HG03139 (cell line): ENCODE data around the gene NPW.

Experiments
- ATAC-seq: cut with Tn5 transposase; IDR thresholded peaks from one replicate; pipeline ENCODE4 v1.9.1; 2021; ENCODE audit not compliant: unreplicated experiment

NPW gene

GRCh38 chr16:2034696-2035430, 15.3 kb downstream of the NPW start:
- no peak for ATAC-seq

- ATAC-seq, result no peak
These were observed 16.0 kb downstream of the NPW start for GRCh38 chr16:2035431-2036199.

GRCh38 chr16:2036200-2036966, 16.8 kb downstream of the NPW start:
- ATAC-seq, result no peak

DNA sequence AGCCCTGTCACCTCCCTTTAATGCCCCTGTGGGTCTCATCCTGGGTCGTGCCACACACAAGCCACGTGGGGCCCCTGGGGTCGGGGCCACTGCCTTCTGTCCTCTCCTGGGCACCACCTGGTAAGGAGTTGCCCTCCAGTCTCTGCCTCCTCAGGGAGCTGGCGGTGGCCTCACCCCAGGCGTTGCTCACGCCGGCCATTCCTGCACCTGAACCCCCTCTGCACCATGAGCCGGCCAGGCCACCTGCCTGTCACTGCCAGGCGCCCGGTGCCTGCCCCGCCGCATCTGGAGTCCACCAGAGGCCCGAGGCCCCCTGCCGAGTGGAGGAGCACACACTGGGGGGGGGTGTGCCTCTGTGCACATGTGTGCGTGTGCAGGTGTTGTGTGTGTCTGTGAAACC, 17.5 kb downstream of the NPW start:
- no peak for ATAC-seq

DNA sequence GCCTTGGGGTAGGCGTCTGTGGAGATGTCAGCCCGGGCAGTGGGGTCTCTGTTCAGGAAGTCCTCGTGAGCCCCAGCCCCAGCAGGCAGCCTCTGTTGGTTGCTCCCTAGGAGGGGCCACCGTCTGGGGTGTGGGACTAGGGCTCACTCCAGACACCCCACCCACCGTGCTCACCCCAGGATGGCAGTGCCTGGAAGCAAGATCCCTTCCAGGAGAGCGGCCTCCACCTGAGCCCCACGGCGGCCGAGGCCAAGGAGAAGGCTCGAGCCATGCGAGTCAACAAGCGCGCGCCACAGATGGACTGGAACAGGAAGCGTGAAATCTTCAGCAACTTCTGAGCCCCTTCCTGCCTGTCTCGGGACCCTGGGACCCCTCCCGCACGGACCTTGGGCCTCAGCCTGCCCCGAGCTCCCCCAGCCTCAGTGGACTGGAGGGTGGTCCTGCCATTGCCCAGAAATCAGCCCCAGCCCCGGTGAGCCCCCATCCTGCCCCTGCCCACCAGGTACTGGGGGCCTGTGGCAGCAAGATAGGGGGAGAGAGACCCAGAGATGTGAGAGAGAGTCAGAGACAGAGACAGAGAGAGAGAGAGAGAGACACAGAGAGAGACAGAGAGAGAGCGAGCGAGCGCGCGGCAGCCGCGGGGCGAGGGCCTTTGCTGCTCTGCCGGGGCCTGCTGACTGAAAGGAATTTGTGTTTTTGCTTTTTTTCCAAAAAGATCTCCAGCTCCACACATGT, 18.2 kb downstream of the NPW start:
- ATAC-seq, result no peak

- no peak for ATAC-seq
These were observed 19.0 kb downstream of the NPW start for GRCh38 chr16:2038382-2039231.

GRCh38 chr16:2039274-2040031, 19.9 kb downstream of the NPW start:
- ATAC-seq, result no peak

DNA sequence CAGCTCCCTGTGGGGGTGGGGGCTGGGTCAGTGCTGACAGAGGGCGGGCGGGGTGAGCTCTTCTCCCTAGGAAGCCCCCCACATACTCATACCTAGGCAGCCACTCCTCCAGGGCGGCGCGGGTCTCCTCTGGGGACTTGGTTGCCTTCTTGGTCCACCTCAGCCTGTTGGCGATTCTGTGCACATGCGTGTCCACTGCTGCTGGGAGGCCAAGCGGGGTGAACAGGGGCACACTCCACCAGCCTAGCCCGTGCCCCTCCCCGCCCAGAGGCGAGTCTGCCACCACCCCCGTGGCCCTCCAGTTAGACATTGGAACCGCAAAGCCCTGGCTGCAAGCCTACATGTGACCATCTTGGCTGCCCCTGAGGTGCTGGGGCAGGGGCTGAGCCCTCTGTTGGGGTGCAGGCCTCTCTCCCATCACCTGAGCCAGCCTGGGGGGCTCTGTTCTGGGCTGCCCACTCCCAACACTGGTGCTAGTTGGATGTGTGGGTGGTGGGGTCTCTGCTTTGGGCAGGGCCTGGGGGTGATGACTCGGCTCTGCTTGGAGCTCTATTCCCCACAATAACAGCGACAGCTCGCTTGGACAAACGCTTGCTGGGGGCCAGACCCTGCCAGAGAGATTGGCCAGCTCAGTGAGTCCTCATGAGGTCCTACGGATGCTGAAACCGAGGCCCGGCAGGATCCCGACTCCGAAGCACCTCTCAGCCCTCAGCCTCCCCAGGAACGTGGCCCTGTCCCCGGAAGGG, 20.6 kb downstream of the NPW start:
- ATAC-seq, result no peak

GRCh38 chr16:2040787-2041522, 21.4 kb downstream of the NPW start:
- no peak for ATAC-seq

DNA sequence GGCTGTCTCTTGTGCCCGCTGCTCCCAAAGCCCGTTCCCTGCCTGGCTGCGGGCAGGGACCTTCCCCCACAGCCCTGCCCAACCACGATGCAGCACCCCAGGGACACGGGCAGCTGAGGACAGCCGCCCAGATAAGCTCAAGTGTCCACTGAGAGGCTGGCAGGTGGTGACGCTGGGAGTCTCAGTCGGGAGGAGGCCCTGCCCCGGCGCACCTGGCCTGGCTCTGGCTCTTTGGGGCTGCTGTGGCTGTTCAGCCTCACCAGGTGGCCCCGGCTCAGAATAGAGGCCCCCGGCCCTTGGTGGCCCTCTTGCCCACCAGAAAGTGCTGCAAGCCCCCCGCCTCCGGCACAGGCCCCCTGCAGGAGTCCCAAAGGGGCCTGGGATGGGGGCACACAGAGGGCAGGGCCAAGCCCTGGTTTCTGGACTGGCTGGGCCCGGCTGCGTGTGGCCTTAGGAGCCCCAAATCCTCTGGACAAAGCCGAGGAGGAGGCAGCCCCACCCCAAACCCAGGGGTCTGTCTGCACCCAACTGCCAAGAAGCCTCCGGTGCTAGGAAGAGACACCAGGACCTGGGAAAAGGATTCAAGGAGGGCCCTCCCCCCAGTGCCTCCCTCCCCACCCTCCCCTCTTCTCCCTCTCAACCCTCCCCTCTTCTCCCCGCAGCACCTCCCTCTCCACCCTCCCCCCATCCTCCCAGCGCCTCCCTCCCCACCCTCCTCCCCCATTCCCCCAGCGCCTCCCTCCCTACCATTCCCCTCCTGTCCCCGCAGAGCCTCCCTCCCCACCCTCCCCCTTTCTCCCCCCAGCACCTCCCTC, 22.8 kb downstream of the NPW start:
- no peak for ATAC-seq

- ATAC-seq, result no peak
These were observed 23.5 kb downstream of the NPW start for GRCh38 chr16:2042986-2043666.

DNA sequence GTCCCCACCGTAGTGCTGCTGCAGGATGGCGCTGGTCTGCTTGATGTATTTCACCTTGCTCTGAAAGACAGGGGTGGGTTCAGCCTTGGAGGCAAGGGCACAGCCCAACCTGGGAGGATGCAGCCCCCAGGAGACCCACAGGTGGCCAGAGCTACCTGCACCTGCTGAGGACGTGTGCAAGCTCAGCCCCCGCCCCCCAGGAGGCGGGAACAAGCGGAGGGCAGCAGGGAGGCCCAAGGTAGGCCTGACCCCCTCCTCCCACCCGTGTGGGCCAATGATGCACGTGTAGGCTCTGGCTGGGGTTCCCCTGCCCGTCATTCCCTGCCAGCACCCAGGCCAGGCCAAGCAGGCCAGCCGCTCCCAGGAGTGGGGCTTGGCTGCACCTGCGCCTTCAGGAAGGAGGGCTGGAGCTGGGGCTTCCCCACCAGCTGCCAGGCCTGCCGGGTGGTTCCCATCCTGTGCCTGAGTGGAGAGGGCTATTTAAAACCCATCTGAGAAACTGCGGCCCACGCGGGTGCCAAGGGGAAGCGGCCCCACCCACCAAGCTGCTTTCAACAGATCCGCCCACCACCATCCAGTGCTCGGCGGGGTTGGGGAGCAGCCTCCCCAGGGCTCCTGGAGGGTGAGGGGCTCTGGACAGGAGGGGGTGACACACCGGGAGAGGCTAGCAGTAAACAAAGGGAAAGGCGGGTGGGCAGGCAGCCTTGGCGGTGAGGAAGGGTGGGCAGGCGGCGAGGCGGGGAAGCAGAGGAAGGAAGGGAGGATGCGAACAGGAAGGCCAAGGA, 24.3 kb downstream of the NPW start:
- ATAC-seq, result no peak

GRCh38 chr16:2044541-2044940, 25.0 kb downstream of the NPW start:
- no peak for ATAC-seq

- no peak for ATAC-seq
These were observed 26.6 kb downstream of the NPW start for GRCh38 chr16:2045965-2046892.

DNA sequence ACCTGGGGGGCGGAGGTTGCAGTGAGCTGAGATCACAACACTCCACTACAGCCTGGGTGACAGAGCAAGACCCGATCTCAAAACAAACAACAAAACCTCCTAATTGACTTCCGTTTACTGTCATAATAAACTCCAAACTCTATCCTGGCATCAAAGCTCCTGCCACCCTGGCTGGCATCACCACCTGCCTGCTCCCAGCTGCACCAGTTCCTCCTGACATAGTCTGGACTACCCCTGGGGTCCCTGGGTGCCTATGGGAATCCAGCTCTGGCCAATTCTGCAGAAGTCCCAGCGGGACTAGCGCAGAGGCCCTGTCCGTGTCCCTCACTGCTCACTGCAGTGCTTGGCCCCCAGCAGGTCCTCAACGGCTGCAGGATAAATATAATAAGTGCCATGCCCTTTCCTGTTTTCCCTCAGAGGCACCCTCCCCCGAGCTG, 27.3 kb downstream of the NPW start:
- ATAC-seq, result no peak
